Measurements from ENCODE around the gene IFNLR1.

IFNLR1 gene

GRCh38 chr1:24147194-24147593 lies 39.9 kb downstream of the IFNLR1 start:
- no peak for DNase-seq

- no peak for DNase-seq
These were observed 44.2 kb downstream of the IFNLR1 start, which contains the start of gene IL22RA1 for GRCh38 chr1:24142546-24143534. Gene IL22RA1, minus strand, starts transcription at chr1:24143140. Its CDS starts 58 bp downstream, at chr1:24143082.

GRCh38 chr1:24141311-24141997 lies 45.6 kb downstream of the IFNLR1 start:
- DNase-seq = no peak

- DNase-seq = no peak
These were observed 46.3 kb downstream of the IFNLR1 start for GRCh38 chr1:24140741-24141181.

GRCh38 chr1:24139841-24140425 lies 47.2 kb downstream of the IFNLR1 start:
- DNase-seq = no peak

- DNase-seq = no peak
These were observed 47.9 kb downstream of the IFNLR1 start for GRCh38 chr1:24139222-24139489.

GRCh38 chr1:24138476-24139221 lies 48.4 kb downstream of the IFNLR1 start:
- no peak for DNase-seq

GRCh38 chr1:24136956-24137539 lies 50.0 kb downstream of the IFNLR1 start:
- no peak for DNase-seq

GRCh38 chr1:24134376-24134775 lies 52.7 kb downstream of the IFNLR1 start:
- no peak for DNase-seq

- no peak for DNase-seq
These were observed 53.3 kb downstream of the IFNLR1 start for GRCh38 chr1:24133819-24134218.

GRCh38 chr1:24130385-24130784 lies 56.7 kb downstream of the IFNLR1 start:
- no peak for DNase-seq

- no peak for DNase-seq
These were observed 59.2 kb downstream of the IFNLR1 start for GRCh38 chr1:24127801-24128363.

- no peak for DNase-seq
These were observed 59.8 kb downstream of the IFNLR1 start for GRCh38 chr1:24127134-24127800.

GRCh38 chr1:24126672-24127023 lies 60.4 kb downstream of the IFNLR1 start:
- DNase-seq = no peak

- DNase-seq = no peak
These were observed 60.9 kb downstream of the IFNLR1 start for GRCh38 chr1:24126018-24126671.

- no peak for DNase-seq
These were observed 61.6 kb downstream of the IFNLR1 start for GRCh38 chr1:24125456-24125855.

GRCh38 chr1:24124980-24125379 lies 62.1 kb downstream of the IFNLR1 start:
- no peak for DNase-seq

- no peak for DNase-seq
These were observed 63.5 kb downstream of the IFNLR1 start for GRCh38 chr1:24123611-24124010.

GRCh38 chr1:24122776-24123175 lies 64.3 kb downstream of the IFNLR1 start:
- no peak for DNase-seq

GRCh38 chr1:24121406-24121805 lies 65.7 kb downstream of the IFNLR1 start:
- no peak for DNase-seq

- no peak for DNase-seq
These were observed 66.1 kb downstream of the IFNLR1 start for GRCh38 chr1:24120965-24121364.
